Body of pancreas (tissue), 4 donors: ENCODE results near the gene LCE1D. TPM values are rescaled to one million over a fixed set of nuclear protein-coding genes. Genes with fewer than 3 reads are reported as not detected.

Experiments used
- ATAC-seq: fragments of 150-250 bp; one replicate; pipeline ENCODE4 v1.9.1; 2016
- DNase-seq, 4 donors: peaks; one replicate each; pipeline ENCODE4 v3.0.0-alpha.2; 2019
- H3K27ac ChIP-seq, 4 donors: fragments of 200-600 bp; sonication (generic); 1 replicate in 3 of 4; 2 replicates in 1 of 4; pipeline versions ENCODE4 v1.5.1 to v1.6.1; 2016 to 2019; ENCODE audit warnings: mild to moderate bottlenecking in 1 of 4, mixed read lengths in 1 of 4, moderate library complexity in 1 of 4
- H3K27me3 ChIP-seq, 2 donors: fragments of 200-600 bp; sonication (generic); one replicate each; pipeline ENCODE4 v1.6.0; 2016; ENCODE audit warnings: mild to moderate bottlenecking in 1 of 2
- H3K36me3 ChIP-seq, 2 donors: fragments of 200-600 bp; sonication (generic); replicated peaks in 1 of 2; 2 replicates each; pipeline ENCODE4 v1.5.1; 2016; ENCODE audit warnings: low read depth in 2 of 2; ENCODE audit not compliant: insufficient read depth in 1 of 2
- H3K4me1 ChIP-seq: fragments of 200-600 bp; sonication (generic); one replicate; pipeline ENCODE4 v1.6.0; 2016
- H3K4me3 ChIP-seq, 2 donors: fragments of 200-600 bp; sonication (generic); 1 replicate in 1 of 2; 2 replicates in 1 of 2; pipeline ENCODE4 v1.5.1; 2016 to 2019
- H3K9me3 ChIP-seq, 3 donors: fragments of 200-600 bp; sonication (generic); 1 replicate in 2 of 3; 2 replicates in 1 of 3; pipeline ENCODE4 v1.5.1; 2016
- CTCF ChIP-seq, 7 experiments: fragments of 450-650 bp in 4 of 7; fragments of 200-600 bp in 3 of 7; sonication (generic) in 3 of 7; IDR thresholded peaks; one replicate each; pipeline ENCODE4 v1.5.1; 2016 to 2019; ENCODE audit warnings: antibody characterized with exemption in 7 of 7
- POLR2A ChIP-seq, 3 donors: fragments of 450-650 bp; IDR thresholded peaks; one replicate each; pipeline ENCODE4 v1.6.1; 2016; ENCODE audit warnings: antibody characterized with exemption in 3 of 3, mild to moderate bottlenecking in 2 of 3
- WGBS, 2 donors: methylation state at CpG; one replicate each; pipeline ENCODE4 v1.1.5; 2017; 5-methylcytosine and 5-hydroxymethylcytosine counted together
- intact Hi-C: fragments of 100-400 bp; cut with DNase I; formaldehyde crosslinking; loops from one replicate; pipeline ENCODE4 v1.15.1; 2023
- total RNA-seq, 2 donors: library from RNA; depleted of rRNA; stranded (reverse); fragments of >200 nt; gene quantifications; one replicate each; pipeline ENCODE4 v1.1.0, GENCODE V29; 2016

The LCE1D gene
- total RNA-seq, 2 donors from 2014 or later: not detected

GRCh38 chr1:152761609-152762213, 34.8 kb upstream of the LCE1D start:
- intact Hi-C loops: no loop called here
- DNase-seq: no peak
- no peak for ATAC-seq
- Histone ChIP-seq H3K27me3 (no peaks in the 10 kb centered on the region), H3K9me3 (no peaks in the 10 kb centered on the region), H3K27ac (no peak overlapping the region), H3K4me3 (no peak overlapping the region), H3K36me3 (no peaks in the 10 kb centered on the region), H3K4me1 (no peaks in the 10 kb centered on the region)
- TF ChIP-seq CTCF (IDR thresholded peaks at IDR 0.05) (no peak), POLR2A (IDR thresholded peaks at IDR 0.05) (no peak)
- 68 to 82% methylated on average over 3 of the region's 3 CpGs for WGBS, 2 donors

- no peak overlapping the region for H3K4me3 ChIP-seq
- no peak for DNase-seq
- no peak for ATAC-seq
- 39 to 43% methylated on average over 8 of the region's 8 CpGs for WGBS, 2 donors
- H3K36me3 ChIP-seq: no peaks in the 10 kb centered on the region
- intact Hi-C loops: no loop called here
- H3K27me3 ChIP-seq: no peaks in the 10 kb centered on the region
- no peaks in the 10 kb centered on the region for H3K9me3 ChIP-seq
- no peak overlapping the region for H3K27ac ChIP-seq
- TF ChIP-seq POLR2A (IDR thresholded peaks at IDR 0.05) (no peak), CTCF (IDR thresholded peaks at IDR 0.05) (no peak)
- no peaks in the 10 kb centered on the region for H3K4me1 ChIP-seq
These were observed 27.5 kb upstream of the LCE1D start for GRCh38 chr1:152768847-152769533.

GRCh38 chr1:152770411-152770810, 26.1 kb upstream of the LCE1D start:
- intact Hi-C loops: no loop called here
- TF ChIP-seq CTCF (IDR thresholded peaks at IDR 0.05): no peak
- Histone ChIP-seq H3K36me3 (no peaks in the 10 kb centered on the region), H3K4me1 (no peaks in the 10 kb centered on the region), H3K27me3 (no peaks in the 10 kb centered on the region), H3K9me3 (no peaks in the 10 kb centered on the region), H3K27ac (no peak overlapping the region), H3K4me3 (no peak overlapping the region)
- 53% methylated on average over 1 of the region's 1 CpG for WGBS, 2 donors
- no peak for DNase-seq
- no peak for ATAC-seq

GRCh38 chr1:152774875-152775274, 21.6 kb upstream of the LCE1D start, which contains the start of gene LCE1F:
TSS of gene LCE1F (plus strand) at chr1:152775140. CDS start at chr1:152776372, 1,232 bp downstream.
- no peaks in the 10 kb centered on the region for H3K27me3 ChIP-seq
- ATAC-seq: no peak
- 60 to 72% methylated on average over 4 to 6 of the region's 6 CpGs for WGBS, 2 donors
- no peaks in the 10 kb centered on the region for H3K4me1 ChIP-seq
- H3K27ac ChIP-seq: no peak within 1 kb of the TSS
- H3K9me3 ChIP-seq: no peaks in the 10 kb centered on the region
- no peak within 1 kb of the TSS for H3K4me3 ChIP-seq
- H3K36me3 ChIP-seq: no peaks in the 10 kb centered on the region
- no peak for DNase-seq
- intact Hi-C loops: no loop called here
- no peak for TF ChIP-seq POLR2A (IDR thresholded peaks at IDR 0.05)
- no peak for TF ChIP-seq CTCF (IDR thresholded peaks at IDR 0.05)

- Histone ChIP-seq H3K36me3 (no peaks in the 10 kb centered on the region), H3K4me3 (no peak overlapping the region), H3K9me3 (no peaks in the 10 kb centered on the region), H3K4me1 (no peaks in the 10 kb centered on the region), H3K27ac (no peak overlapping the region), H3K27me3 (no peaks in the 10 kb centered on the region)
- WGBS, 2 donors: 67 to 70% methylated on average over 6 to 11 of the region's 11 CpGs
- no peak for ATAC-seq
- intact Hi-C loops: no loop called here
- no peak for TF ChIP-seq POLR2A (IDR thresholded peaks at IDR 0.05)
- TF ChIP-seq CTCF (IDR thresholded peaks at IDR 0.05): no peak
- no peak for DNase-seq
These were observed 20.2 kb upstream of the LCE1D start for GRCh38 chr1:152776361-152776760.
